HuH-7.5 (cell line): ENCODE data around the gene TBXA2R.
A peak's percentile ranks its signal among the peaks of the same experiment; 100 is the strongest.
"Not testable (repeated sequence)": the region's sequence is repeated elsewhere in the genome, so short reads cannot be mapped to it uniquely, and the experiment has no call there.

Experiments
- DNase-seq: peaks from one replicate; pipeline ENCODE4 v3.0.0; 2011; ENCODE audit warnings: low spot score

The TBXA2R gene

GRCh38 chr19:3605361-3605760 is 1.3 kb downstream of the TBXA2R start:
- DNase-seq: no peak

GRCh38 chr19:3604987-3605343 is 1.7 kb downstream of the TBXA2R start:
- DNase-seq: no peak

GRCh38 chr19:3604227-3604986 is 2.3 kb downstream of the TBXA2R start:
- no peak for DNase-seq

GRCh38 chr19:3603121-3603811 is 3.4 kb downstream of the TBXA2R start:
- DNase-seq: no peak

- DNase-seq: no peak
Observed at GRCh38 chr19:3601021-3601420, 5.7 kb downstream of the TBXA2R start.

GRCh38 chr19:3599776-3600187 is 6.9 kb downstream of the TBXA2R start:
- DNase-seq: peak; percentile 95

- no peak for DNase-seq
Observed at GRCh38 chr19:3595521-3596061, 11.1 kb downstream of the TBXA2R start.

GRCh38 chr19:3593156-3593555 is 13.5 kb downstream of the TBXA2R start:
- DNase-seq: no peak

GRCh38 chr19:3591876-3592613 is 14.6 kb downstream of the TBXA2R start:
- DNase-seq: no peak

- DNase-seq: no peak
Observed at GRCh38 chr19:3590991-3591659, 15.6 kb downstream of the TBXA2R start.

GRCh38 chr19:3589949-3590348 is 16.7 kb downstream of the TBXA2R start:
- no peak for DNase-seq

GRCh38 chr19:3589439-3589838 is 17.2 kb downstream of the TBXA2R start:
- DNase-seq: no peak

- no peak for DNase-seq
Observed at GRCh38 chr19:3586707-3587346, 19.8 kb downstream of the TBXA2R start.

- no peak for DNase-seq
Observed at GRCh38 chr19:3586127-3586626, 20.5 kb downstream of the TBXA2R start.

GRCh38 chr19:3585301-3586126 is 21.2 kb downstream of the TBXA2R start, which contains the start of gene GIPC3:
TSS of gene GIPC3 (plus strand) at chr19:3585478. CDS start at chr19:3585598, 120 bp downstream.
- no peak for DNase-seq

- DNase-seq: not testable (repeated sequence)
Observed at GRCh38 chr19:3584036-3584802, 22.5 kb downstream of the TBXA2R start.

- DNase-seq: not testable (repeated sequence)
Observed at GRCh38 chr19:3581792-3582191, 24.9 kb downstream of the TBXA2R start.

- peak; percentile 7 for DNase-seq
Observed at GRCh38 chr19:3580156-3580934, 26.3 kb downstream of the TBXA2R start.

GRCh38 chr19:3578390-3578789 is 28.3 kb downstream of the TBXA2R start:
- DNase-seq: peak; percentile 12
